HG03432 (cell line): Measurements from ENCODE around the gene SHC2.
"Not testable (repeated sequence)": the region's sequence is repeated elsewhere in the genome, so short reads cannot be mapped to it uniquely, and the experiment has no call there.

Experiments used
- ATAC-seq: cut with Tn5 transposase; IDR thresholded peaks from one replicate; pipeline ENCODE4 v1.9.1; 2021; ENCODE audit warnings: mild to moderate bottlenecking, moderate library complexity; ENCODE audit not compliant: unreplicated experiment

SHC2 gene

DNA sequence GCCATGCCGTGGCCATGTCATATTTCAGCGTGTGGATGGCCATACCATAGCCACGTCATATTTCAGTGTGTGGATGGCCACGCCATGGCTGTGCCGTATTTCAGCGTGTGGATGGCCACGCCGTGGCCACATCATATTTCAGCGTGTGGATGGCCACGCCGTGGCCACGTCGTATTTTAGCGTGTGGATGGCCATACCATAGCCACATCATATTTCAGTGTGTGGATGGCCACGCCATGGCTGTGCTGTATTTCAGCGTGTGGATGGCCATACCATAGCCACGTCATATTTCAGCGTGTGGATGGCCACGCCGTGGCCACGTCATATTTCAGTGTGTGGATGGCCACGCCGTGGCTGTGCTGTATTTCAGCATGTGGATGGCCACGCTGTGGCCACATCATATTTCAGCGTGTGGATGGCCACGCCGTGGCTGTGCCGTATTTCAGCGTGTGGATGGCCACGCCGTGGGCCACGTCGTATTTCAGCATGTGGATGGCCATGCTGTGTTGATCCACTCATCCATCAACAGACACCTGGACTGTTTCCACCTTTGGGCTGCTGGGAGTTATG is 9.8 kb downstream of the SHC2 start:
- ATAC-seq = not testable (repeated sequence)

DNA sequence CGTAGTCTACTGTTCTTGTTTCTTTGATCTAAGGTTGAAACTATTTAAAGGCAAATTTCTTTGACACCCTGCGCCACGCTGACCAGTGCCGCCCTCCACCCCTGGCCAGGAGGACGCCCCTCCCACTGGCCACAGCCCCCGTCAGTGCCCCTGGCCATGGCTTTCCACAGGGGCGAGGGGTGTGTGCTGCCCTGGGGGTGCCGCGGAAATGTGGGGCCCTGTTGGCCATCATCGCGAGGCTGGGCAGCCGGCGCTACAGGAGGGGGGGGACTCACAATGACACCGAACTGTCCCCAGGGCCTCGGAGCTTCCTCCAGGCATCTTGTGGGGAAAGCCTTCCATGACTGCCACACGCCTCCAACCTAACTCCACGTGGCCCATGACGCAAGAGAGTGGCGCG is 10.9 kb downstream of the SHC2 start:
- no peak for ATAC-seq

DNA sequence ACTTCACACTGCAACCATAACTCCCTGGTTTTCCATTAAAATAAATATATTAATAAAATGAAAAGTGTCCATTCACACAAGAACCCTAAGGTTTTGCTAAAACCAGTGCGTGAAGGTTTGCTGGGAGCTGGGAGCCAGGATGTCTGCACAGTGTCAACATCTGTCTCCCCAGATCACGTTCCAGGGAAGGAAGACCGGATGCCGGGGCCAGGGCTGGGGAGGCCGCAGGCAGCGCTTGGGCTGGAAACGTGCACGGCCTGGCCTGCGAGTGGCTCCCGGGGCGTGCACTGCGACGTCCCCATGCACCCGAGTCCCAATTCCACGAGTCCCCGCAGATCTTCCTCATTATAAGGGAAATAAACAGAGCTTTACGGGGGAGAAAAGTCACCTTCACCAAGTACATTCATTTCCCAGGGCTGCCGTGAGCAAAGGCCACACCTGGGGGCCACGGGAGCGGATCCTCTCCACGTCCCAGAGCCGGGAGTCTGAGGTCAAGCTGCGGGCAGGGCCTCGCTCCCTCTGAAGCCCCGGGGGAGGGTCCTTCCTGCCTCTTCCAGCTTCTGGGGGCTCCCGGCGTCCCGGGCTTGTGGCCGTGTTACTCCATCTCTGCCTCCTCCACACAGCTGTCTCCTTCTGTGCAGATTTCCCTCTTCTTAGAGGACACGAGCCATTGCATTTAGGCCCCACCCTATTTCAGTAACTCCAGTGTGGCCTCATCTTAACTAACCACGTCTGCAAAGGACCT is 12.8 kb downstream of the SHC2 start:
- ATAC-seq = no peak

DNA sequence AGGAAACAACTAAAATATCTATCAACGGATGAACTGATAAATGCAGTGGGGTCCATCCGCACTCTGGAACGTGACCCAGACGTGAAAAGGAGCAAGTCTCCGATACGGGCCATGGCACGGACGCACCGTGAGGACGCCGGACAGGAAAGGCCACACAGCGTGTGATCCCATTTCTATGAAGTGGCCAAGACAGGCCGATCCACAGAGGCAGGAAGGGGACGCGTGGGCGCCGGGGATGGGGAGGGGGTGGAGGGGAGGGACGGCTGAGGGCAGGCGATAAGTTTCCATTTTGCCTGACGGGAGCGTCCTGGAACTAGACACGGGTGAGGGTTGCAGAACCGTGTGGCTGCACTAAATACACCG is 13.8 kb downstream of the SHC2 start:
- no peak for ATAC-seq

DNA sequence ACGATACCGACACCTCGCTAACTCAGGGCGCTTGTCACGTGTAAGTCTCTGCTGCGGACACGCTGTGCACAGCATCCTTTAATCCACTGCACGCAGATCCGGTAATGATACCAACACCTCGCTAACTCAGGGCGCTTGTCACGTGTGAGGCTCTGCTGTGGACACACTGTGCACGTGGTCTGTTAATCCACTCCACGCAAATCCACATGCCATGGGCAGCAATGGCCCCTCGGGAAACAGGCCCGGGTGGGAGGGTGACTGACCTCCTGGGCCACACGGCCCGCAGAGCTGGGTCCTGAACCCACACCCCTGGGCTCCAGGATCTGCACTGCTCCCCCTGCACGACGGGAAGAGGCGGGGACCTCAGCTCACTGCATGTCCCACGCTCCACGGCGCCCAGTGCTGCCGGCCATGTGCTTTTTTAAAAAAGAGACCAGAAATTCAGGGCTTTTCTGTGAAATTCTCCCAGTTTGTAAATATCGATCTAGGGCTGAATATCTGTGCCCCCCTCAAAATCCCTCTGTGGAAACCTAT is 16.1 kb downstream of the SHC2 start:
- no peak for ATAC-seq

DNA sequence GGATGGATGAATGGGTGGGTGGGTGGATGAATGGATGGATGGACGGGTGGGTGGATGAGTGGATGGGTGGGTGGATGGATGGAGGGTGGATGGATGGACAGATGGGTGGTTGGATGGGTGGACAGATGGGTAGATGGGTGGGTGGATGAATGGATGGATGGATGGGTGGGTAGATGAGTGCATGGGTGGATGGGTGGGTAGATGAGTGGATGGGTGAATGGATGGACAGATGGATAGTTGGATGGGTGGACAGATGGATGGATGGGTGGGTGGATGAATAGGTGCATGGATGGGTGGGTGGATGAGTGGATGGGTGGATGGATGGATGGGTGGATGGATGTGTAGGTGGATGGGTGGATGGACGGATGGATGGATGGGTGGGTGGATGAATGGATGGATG is 17.8 kb downstream of the SHC2 start:
- ATAC-seq = no peak

DNA sequence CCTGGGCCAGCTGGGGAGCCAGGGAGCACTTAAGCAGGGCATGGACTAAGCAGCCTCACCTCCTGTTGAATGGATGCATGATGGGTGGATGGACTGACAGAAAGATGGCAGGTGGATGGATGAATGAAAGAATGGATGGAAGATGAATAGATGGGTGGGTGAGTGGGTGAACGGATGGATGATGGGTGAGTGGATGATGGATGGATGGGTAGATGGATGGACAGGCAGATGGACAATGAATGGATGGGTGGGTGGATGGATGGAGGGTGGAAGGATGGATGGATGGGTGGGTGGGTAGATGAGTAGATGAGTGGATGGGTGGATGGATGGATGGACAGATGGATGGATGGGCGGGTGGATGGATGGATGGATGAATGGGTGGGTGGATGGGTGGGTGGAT is 18.7 kb downstream of the SHC2 start:
- ATAC-seq = no peak

DNA sequence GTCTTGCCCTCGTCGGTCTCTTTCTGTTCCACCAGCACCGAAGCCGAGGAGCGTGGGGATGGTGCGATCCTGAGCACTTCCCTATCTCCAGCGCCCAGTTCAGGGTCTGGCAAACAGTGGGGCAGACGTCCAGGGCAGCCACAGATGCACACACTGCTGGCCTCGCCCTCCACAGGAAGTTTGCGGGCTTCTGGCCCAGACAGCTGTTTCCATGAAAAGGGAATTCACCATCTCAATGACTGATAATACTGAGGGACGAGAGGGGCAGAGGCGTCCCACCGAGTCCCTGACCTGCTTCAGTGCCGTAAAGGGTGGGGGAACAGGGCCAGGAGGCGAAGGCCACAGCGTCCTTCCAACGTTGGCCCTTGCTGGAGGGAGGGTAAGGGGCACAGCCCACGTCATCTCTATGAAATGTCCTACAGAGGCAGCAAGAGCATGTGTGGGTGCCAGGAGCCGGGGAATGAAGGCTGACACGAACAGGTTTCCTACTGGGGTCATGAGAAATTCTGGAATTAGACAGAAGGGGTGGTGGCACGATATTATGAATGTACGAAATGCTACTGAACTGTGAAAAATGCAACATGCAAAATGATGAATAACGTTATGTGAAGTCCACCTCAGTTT is 19.5 kb downstream of the SHC2 start:
- ATAC-seq = no peak

DNA sequence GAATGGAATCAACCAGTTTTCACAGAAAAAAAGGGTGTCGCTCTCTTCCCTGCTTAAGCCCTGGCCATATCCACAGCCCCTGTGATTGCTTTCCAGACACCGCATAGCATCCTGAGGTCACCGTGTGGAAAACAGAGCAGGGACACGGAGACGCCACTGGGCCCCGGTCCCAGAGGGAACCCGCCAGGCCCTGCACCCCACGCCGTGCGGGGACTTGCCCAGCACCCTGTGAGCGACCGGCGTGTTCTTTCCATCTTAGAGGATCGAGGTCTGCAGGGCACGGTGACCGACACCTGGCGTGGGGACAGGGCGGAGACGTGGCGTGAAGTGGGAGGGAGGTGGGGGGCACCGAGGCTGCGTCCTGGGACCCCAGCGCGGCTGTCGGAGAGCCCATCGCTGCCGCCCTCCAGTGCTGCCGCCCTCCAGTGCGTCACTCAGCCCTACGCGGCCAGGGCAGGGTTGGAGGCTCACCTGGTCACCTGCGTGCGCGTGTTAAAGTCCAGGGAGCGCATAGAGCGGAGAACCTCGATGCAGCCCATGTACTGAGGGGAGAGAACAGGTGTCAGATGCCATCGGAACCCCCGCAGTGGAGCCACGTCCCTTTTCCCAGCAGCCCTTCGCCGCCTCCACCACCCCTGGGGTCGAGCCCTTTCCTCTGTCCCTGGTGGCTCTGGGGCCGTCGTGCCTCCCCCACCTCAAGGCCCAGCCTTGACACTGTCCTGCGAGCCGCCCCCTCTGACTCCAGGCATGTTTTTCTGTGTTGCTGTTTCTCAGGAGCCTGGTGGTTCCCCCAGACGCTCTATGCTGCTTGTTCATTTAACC is 20.2 kb downstream of the SHC2 start:
- ATAC-seq = no peak

DNA sequence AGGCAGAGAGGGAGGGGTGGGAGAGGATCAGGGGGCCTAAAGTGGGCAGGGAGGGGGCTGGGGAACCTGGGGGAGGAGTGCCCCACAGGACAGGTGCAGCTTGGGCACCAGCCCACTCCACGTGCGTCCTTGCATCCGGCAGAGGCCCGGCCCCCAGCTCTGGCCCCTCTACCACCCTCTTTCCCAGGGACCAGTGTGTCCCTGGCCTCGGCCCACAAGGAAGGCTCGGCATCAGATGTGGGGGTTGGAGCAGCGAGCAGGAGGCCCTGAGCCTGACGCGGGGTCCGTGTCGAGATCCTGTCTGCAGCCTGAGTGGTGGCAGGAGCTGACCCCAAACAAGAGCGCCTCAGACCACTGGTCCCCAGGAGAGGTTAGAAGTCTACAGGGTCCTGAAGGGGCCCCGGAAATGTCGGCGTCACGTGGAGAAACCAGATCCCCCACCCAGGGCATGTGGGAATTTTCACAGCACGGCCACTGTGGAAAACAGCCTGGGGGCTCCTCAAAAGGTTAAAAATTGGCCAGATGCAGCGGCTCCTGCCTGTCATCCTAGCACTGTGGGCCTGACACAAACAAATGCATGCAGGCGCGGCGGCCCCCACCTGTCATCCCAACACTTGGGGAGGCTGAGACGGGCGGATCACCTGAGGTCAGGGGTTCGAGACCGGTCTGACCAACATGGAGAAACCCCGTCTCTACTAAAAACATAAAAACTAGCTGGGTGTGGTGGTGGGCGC is 21.5 kb downstream of the SHC2 start:
- ATAC-seq = no peak

DNA sequence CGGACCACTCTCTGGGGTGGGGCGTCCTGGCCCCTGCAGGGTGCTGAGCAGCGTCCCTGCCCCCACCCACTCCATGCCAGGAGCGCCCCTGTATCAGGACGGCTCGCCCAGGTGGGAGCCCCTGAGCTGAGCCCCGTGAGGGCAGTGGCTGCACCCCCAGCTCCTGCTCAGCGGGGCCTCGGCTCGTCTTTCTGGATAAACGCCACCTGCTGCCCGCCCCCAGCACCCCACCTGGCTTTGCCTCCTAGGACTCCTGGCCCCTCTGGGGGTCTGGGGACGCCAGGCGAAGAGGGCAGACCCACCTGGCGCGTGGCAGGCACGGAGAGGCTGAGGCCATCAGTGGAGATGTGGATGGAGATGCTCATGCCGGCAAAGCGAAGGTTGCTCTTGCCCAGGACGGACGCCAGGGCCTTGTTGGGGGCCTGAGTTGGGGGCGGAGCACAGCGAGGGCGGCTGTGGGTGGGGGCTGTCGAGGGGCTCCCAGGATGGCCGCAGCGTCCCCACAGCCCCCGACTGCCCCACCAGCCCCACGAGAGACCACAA is 22.3 kb downstream of the SHC2 start:
- no peak for ATAC-seq

DNA sequence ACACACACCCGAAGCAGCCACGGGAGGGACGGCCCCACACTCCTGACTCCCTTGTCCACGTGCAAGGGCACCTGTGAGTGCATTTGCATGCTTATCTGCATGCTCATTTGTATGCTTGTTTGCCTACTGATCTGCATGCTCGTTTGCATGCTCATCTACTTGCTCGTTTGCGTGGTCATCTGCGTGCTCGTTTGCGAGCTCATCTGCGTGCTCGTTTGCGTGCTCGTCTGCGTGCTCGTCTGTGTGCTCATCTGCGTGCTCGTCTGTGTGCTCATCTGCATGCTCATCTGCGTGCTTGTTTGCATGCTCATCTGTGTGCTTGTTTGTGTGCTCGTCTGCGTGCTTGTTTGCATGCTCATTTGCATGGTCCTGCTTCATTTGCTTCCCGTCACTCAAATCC is 23.8 kb downstream of the SHC2 start:
- no peak for ATAC-seq

DNA sequence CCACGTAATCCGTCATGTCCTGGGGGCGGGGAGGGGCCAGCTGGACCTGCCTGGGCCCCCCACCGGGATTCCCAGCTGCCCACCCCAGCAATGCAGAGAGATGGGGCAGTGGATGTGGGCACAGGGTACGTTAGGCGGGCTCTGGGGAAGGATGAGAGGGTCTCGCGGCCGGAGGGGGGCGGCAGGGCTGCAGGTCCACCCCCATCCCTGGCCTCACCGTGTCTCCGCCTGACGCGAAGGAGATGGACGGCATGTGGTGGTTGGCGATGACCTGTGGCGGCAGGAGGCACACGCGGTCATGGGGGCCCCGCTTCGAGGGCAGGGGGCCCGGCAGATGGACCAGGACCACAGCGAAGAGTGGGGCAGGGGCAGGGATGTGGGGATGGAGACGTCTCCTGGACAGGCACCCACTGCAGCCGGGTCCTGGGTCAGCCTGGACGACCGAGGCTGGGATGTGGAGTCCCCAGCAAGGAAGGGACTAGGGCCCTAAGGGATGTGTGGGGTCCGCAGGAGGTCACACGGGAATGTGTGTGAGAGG is 24.4 kb downstream of the SHC2 start:
- ATAC-seq = no peak

DNA sequence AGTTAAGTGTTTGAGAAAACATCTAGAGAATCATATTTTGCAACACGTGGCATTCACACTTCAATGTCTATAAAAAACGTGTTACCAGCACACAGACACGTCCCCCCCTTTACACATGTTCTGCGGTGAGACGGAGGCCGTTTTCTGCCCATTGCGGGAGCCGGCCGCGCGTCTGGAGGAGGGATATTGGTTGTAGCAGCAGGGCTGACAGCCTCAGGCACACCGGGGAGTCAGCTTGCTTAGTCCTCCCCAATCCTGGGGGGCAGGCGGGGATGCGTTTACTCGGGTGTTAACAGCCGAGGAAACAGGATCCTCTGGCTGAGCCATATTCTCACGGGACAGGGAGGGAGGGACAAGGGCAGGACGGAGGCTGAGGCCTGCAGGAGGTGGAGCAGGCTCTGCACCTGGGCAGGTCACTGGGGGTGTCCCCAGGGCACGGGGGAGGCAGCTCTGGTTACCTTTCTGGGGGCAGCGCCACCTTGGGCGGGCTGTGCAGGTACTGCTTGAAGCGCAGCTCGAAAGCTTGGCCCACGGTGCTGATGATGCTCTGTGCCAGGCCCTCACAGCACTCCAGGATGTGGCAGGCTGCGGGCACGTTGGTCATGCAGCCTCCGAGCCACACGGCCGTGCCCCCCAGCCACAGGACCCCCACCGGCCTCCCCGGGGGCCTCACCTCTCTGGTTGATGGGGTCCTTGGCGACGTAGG is 25.0 kb downstream of the SHC2 start:
- ATAC-seq = no peak

DNA sequence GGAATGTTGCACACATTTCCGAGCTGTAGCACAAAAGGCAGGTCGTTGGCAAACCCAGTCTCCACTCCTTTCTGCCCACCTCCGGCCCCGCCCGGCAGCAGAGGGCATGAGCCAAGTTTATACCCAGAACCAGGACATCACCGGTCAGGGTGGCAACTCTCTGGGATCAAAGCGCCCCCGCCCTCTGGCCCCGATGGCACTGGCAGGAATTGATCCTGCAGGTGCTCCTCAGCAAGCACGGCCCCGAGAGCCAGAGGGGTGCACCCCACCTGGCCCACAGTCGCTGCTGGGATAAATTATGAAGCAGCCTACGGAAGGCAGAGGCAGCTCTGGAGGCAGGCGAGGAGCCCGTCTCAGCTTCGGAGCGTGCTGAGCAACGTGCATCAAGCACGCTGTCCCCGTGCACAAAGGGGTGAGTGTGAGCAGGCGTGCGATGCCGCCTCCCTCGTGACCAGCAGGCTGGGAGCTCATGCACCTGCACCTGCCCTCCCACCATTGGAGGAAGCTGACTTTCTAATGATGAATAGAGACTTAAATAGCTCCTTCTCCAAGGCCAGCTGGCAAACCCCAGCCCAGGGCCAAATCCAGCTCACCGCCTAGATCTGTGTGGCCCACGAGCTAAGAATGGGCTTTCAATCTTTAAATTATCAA is 25.7 kb downstream of the SHC2 start:
- ATAC-seq = no peak

DNA sequence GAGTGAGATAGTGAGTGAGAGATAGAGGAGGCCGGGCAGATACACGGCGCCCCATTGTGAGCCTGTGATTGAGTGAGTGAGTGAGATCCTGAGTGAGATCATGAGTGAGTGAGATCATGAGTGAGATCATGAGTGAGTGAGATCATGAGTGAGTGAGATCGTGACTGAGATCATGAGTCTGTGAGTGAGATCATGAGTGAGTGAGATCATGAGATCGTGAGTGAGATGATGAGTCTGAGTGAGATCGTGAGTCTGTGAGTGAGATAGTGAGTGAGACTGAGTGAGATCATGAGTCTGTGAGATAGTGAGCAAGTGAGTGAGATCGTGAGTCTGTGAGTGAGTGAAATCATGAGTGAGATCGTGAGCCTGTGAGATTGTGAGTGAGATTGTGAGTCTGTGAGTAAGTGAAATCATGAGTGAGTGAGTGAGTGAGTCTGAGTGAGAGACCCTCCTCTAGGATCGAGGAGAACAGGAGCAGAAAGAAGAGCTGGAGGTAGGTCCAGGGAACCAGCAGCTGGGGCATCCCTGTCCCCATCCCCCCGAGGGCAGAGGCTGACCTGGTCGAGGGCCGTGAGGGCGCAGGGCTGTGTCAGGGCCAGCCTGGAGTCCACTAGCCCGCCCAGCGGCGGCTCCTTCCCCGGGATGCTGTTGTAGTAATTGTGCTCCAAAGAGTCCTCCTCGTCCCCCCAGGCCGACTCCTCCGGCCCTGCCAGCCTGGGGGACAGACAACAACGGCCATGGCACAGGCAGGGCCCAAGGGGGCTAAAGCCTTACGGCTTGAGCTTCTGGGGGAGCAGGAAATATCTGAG is 26.5 kb downstream of the SHC2 start:
- ATAC-seq = no peak

DNA sequence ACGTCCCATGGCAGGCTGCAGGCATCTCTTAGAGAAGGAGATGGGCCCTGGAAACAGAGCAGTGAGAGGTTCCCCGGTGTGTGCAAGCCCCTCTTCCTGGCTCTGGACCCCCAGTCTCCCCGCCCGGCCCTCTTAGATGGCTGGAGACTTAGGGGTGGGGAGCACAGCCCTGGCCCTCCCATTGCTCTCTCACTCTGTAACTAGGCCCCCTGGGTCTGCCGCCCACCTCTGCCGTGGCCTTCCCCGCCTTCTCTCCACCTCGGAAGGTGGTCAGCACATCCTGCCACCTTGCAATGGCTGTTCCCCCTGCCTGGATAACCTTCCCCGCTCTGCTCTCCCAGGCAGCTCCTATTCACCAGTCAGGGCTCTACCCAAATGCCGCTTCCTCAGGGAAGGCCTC is 30.1 kb downstream of the SHC2 start:
- no peak for ATAC-seq

DNA sequence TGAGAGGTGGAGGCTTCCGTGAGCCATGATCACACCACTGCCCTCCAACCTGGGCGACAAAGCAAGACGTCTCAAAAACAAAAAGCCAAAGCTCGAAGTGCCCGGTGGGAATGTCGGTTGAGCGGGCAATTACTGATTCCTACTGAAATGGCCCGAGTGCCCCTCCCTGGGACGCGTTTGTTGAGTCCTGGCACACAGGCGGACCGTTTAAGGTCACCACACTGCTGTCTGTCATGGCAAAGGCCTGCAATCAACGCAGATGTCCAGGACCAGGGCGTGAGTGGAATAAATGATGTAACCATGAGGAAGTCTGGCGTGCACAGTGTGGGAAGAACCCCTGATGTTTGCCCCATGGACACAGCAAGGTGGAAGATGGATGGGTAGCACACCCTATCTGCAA is 32.7 kb downstream of the SHC2 start:
- no peak for ATAC-seq
